ENCODE data around the gene ZAP70. TPM values are rescaled to one million over a fixed set of nuclear protein-coding genes. Genes with fewer than 3 reads are reported as not detected.

ZAP70 gene
- total and polyA plus RNA-seq, 2 donors (not counting 3 experiments of a cell fraction or from before 2014, with no cell fraction given), result 0.14 TPM; not detected in 1

- no peak for FAIRE-seq
- Histone ChIP-seq H4K20me1 (replicated peaks; ENCODE audit: control insufficient read depth, extremely low read depth, insufficient read depth, low read length) (no peaks in the 10 kb centered on the region), H3K9me3 (replicated peaks; ENCODE audit: control insufficient read depth, insufficient read depth, low read length) (no peaks in the 10 kb centered on the region), H3K36me3 (ENCODE audit: control insufficient read depth in 2 of 2, extremely low read depth in 1 of 2, insufficient read depth in 2 of 2, low read length in 2 of 2) (no peaks in the 10 kb centered on the region), H2AFZ (ENCODE audit: low read depth, low read length) (no peak overlapping the region), H3K9ac (replicated peaks; ENCODE audit: extremely low read depth, insufficient read depth, low read length) (no peak overlapping the region), H3K4me1 (ENCODE audit: control insufficient read depth, extremely low read depth, insufficient read depth, low read length) (no peaks in the 10 kb centered on the region), H3K79me2 (ENCODE audit: control insufficient read depth, insufficient read depth, low read length) (no peaks in the 10 kb centered on the region), H3K27ac (ENCODE audit: insufficient read depth, low read depth, low read length) (no peak overlapping the region), H3K27me3 (ENCODE audit: control insufficient read depth in 2 of 2, insufficient read depth in 2 of 2, low read length in 2 of 2) (peaks cover 2% of the 10 kb centered on the region in 2 experiments), H3K4me2 (ENCODE audit: insufficient read depth, low read length) (no peak overlapping the region), H3K9me1 (replicated peaks; ENCODE audit: control insufficient read depth, extremely low read depth, insufficient read depth, low read length) (no peaks in the 10 kb centered on the region), H3K4me3 (replicated peaks in 1 of 3; ENCODE audit: insufficient read depth in 1 of 3, low read depth in 1 of 3, low read length in 3 of 3) (no peak overlapping the region)
- BruUV-seq (replicated peaks), result no TSS peak
- dilution Hi-C loops (cut with MboI; ENCODE audit: extremely low pct_ligation_motif_present, low sequenced_read_pairs), result no loop called here
- no peak for DNase-seq (ENCODE audit: low read depth, low spot score)
- CTCF ChIA-PET, result interaction anchor here (1.3 to 1.5 kb wide), 2 partner anchors 112 to 682 kb away, joined by 4 to 6 read pairs; no protein-coding TSS in a partner anchor
- intact Hi-C loops (cut with micrococcal nuclease), result no loop called here
- TF ChIP-seq POLR2AphosphoS5 (IDR thresholded peaks at IDR 0.05; ENCODE audit: insufficient read depth, low read depth, low read length) (no peak), CTCF (IDR thresholded peaks at IDR 0.05; ENCODE audit: extremely low read depth in 1 of 2, insufficient read depth in 1 of 2, low read depth in 1 of 2, low read length in 2 of 2) (no peak), FOS (IDR thresholded peaks at IDR 0.05; ENCODE audit: borderline replicate concordance, insufficient read depth, low read length) (no peak), GATA2 (IDR thresholded peaks at IDR 0.05; ENCODE audit: insufficient read depth, insufficient read length, low read depth, low read length) (no peak)
- POLR2A ChIA-PET, result no interaction called here
These were observed 10.5 kb upstream of the ZAP70 start for GRCh38 chr2:97702731-97703470.
